Natural killer cell (primary cell): ENCODE results near the gene CLDN25. TPM values are rescaled to one million over a fixed set of nuclear protein-coding genes. Genes with fewer than 3 reads are reported as not detected.

Experiments
- ATAC-seq, 3 donors: fragments of 150-1000 bp in 2 of 3; fragments of 200-7000 bp in 1 of 3; cut with Tn5 transposase; 1 replicate in 1 of 3; 2 replicates in 2 of 3; pipeline ENCODE4 v1.10.0; 2021; ENCODE audit warnings: mild to moderate bottlenecking in 2 of 3, moderate library complexity in 2 of 3
- DNase-seq, 2 donors: peaks; one replicate each; pipeline versions ENCODE4 v3.0.0 to v3.0.0-alpha.2; 2013 to 2021; ENCODE audit warnings: mixed read lengths in 1 of 2
- H3K27ac ChIP-seq: one replicate; pipeline ENCODE4 v1.5.1; 2013; ENCODE audit warnings: mild to moderate bottlenecking, low read length
- H3K27me3 ChIP-seq: one replicate; pipeline ENCODE4 v1.6.1; 2013; ENCODE audit warnings: low read length; ENCODE audit not compliant: control insufficient read depth, insufficient read depth
- H3K36me3 ChIP-seq: one replicate; pipeline ENCODE4 v1.6.1; 2013; ENCODE audit warnings: low read length; ENCODE audit not compliant: control insufficient read depth, insufficient read depth
- H3K4me1 ChIP-seq: one replicate; pipeline ENCODE4 v1.6.1; 2013; ENCODE audit warnings: low read length; ENCODE audit not compliant: control insufficient read depth, insufficient read depth
- H3K4me3 ChIP-seq: one replicate; pipeline ENCODE4 v1.5.1; 2013; ENCODE audit warnings: low read length
- H3K9me3 ChIP-seq: one replicate; pipeline ENCODE4 v1.6.1; 2013; ENCODE audit warnings: low read length; ENCODE audit not compliant: control insufficient read depth, insufficient read depth
- H3K27ac Mint-ChIP-seq, 2 donors: one replicate each; pipeline ENCODE4 v1.8.0; 2022; ENCODE audit warnings: mild to moderate bottlenecking in 2 of 2, mixed read lengths in 2 of 2, moderate library complexity in 1 of 2
- H3K27me3 Mint-ChIP-seq, 2 donors: one replicate each; pipeline ENCODE4 v1.8.0; 2022; ENCODE audit warnings: low read depth in 2 of 2, mixed read lengths in 2 of 2
- H3K36me3 Mint-ChIP-seq: one replicate; pipeline ENCODE4 v1.8.0; 2022; ENCODE audit warnings: mixed read lengths
- H3K4me1 Mint-ChIP-seq, 2 donors: one replicate each; pipeline ENCODE4 v1.8.0; 2022; ENCODE audit warnings: mixed read lengths in 2 of 2
- H3K4me3 Mint-ChIP-seq: one replicate; pipeline ENCODE4 v1.8.0; 2022; ENCODE audit warnings: mild to moderate bottlenecking, moderate library complexity, mixed read lengths
- H3K9me3 Mint-ChIP-seq, 2 donors: one replicate each; pipeline ENCODE4 v1.8.0; 2022; ENCODE audit warnings: mixed read lengths in 2 of 2
- CTCF ChIP-seq: fragments of 200-600 bp; IDR thresholded peaks from one replicate; pipeline ENCODE4 v1.8.0; 2022; ENCODE audit warnings: antibody characterized with exemption
- WGBS: methylation state at CpG from one replicate; pipeline ENCODE4 v1.1.7; 2013; ENCODE audit warnings: missing lambda C conversion rate; ENCODE audit not compliant: insufficient coverage; 5-methylcytosine and 5-hydroxymethylcytosine counted together
- intact Hi-C: fragments of 100-400 bp; cut with micrococcal nuclease; formaldehyde crosslinking; loops from one replicate; pipeline ENCODE4 v1.14.2; 2022
- total RNA-seq, 4 donors: library from RNA; stranded (reverse); fragments of 120-200 nt in 1 of 4; gene quantifications; one replicate each; pipeline versions ENCODE4 v1.2.3 to v1.2.4, GENCODE V29; 2013 to 2022

CLDN25 gene
- total RNA-seq, 3 donors from 2014 or later (not counting 1 experiment from before 2014, with no cell fraction given), result not detected

DNA sequence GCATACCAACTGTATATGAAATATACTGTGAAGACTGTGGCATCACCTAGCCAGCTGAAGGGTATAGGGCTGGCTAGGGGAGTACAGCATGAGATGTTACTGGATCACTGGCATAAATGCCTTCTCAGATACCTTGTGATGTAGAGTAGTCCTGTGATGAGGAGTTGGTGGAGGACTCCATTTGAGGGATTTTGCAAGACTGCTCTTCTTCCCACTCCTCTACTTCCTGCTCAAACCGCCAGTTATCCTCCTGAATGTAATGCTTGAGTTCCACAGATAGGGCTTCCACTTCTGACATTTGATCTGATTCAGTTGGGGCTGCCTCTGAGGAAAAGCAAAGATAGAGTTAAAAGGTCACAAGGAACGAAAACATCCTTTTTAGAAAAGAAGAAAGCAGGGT is 29.3 kb downstream of the CLDN25 start:
- Histone ChIP-seq H3K36me3 (peaks cover 81% of the 10 kb centered on the region), H3K4me1 (no peaks in the 10 kb centered on the region), H3K9me3 (no peaks in the 10 kb centered on the region), H3K4me3 (no peak overlapping the region), H3K27me3 (no peaks in the 10 kb centered on the region), H3K27ac (no peak overlapping the region)
- intact Hi-C loops, result no loop called here
- DNase-seq, result no peak
- no peaks in the 10 kb centered on the region for H3K27me3 Mint-ChIP-seq
- H3K4me3 Mint-ChIP-seq, result no peak overlapping the region
- no peak for ATAC-seq
- no peaks in the 10 kb centered on the region for H3K9me3 Mint-ChIP-seq
- H3K27ac Mint-ChIP-seq, result no peak overlapping the region
- 100% methylated on average over 1 of the region's 2 CpGs for WGBS
- peaks cover 21% of the 10 kb centered on the region for H3K36me3 Mint-ChIP-seq
- no peaks in the 10 kb centered on the region for H3K4me1 Mint-ChIP-seq
- TF ChIP-seq CTCF, result no peak

DNA sequence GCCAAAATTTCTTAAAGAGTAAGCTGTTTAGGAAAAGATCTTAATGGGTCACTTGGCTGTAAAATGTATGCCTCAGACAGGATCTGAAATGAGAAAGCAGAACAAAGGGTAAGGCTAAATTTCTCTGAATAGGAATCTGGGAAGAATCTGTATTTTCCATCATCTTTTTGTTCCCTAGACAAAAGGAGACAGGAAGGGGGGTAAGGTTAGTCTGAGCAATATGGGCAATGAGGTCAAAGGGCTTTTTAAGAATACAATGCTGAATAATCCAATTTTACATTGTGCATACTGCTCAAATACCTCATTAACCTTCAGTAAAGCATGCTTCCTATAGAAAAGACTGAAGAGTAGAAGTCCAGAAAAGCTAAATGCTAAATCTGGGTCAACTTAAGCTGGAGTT is 34.6 kb downstream of the CLDN25 start:
- intact Hi-C loops, result no loop called here
- TF ChIP-seq CTCF, result no peak
- H3K36me3 ChIP-seq, result peaks cover 69% of the 10 kb centered on the region

DNA sequence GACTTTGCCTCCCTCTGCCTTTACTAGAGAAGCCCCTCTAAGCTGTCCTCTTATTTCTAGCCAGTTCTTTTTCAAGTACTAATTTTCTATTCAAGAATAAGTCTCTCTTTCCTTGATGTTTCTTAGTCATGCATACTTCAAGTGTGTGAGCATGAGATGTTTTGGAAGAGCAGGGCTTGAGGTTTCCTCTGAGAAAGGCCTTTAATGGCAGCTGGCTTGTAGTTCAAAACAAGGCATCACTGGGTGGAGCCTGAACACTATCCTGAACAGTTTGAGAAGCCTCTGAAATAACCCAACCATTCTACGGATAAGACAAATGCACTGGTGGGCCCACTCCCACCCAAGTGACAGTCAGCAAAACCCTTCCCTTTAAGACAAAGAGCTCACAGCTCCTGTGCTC is 37.6 kb downstream of the CLDN25 start:
- no peak overlapping the region for H3K27ac ChIP-seq
- DNase-seq (no peak), ATAC-seq (no peak)
- H3K4me1 Mint-ChIP-seq, result no peaks in the 10 kb centered on the region
- WGBS, result 93% methylated on average over 1 of the region's 1 CpG
- peak overlapping the region in 1 of 2 donors; percentile 62 for H3K27ac Mint-ChIP-seq
- no peaks in the 10 kb centered on the region for H3K4me1 ChIP-seq
- H3K9me3 Mint-ChIP-seq, result no peaks in the 10 kb centered on the region
- H3K27me3 Mint-ChIP-seq, result no peaks in the 10 kb centered on the region
- no peaks in the 10 kb centered on the region for H3K27me3 ChIP-seq
- peaks cover 9% of the 10 kb centered on the region for H3K36me3 Mint-ChIP-seq
- no peak overlapping the region for H3K4me3 Mint-ChIP-seq
- intact Hi-C loops, result no loop called here
- no peak for TF ChIP-seq CTCF
- no peaks in the 10 kb centered on the region for H3K9me3 ChIP-seq
- H3K36me3 ChIP-seq, result peaks cover 67% of the 10 kb centered on the region
- H3K4me3 ChIP-seq, result no peak overlapping the region

More for the DNA sequence above, 34.6 kb downstream of the CLDN25 start:
- no peak overlapping the region for H3K27ac ChIP-seq
- no peak overlapping the region for H3K4me3 ChIP-seq
- no peaks in the 10 kb centered on the region for H3K4me1 ChIP-seq
- peaks cover 13% of the 10 kb centered on the region for H3K36me3 Mint-ChIP-seq
- no peaks in the 10 kb centered on the region for H3K4me1 Mint-ChIP-seq
- no peaks in the 10 kb centered on the region for H3K27me3 ChIP-seq
- no peaks in the 10 kb centered on the region for H3K9me3 Mint-ChIP-seq
- H3K27me3 Mint-ChIP-seq, result no peaks in the 10 kb centered on the region
- H3K9me3 ChIP-seq, result no peaks in the 10 kb centered on the region
- H3K4me3 Mint-ChIP-seq, result no peak overlapping the region
- ATAC-seq, result no peak
- DNase-seq, result no peak
- H3K27ac Mint-ChIP-seq, result peak overlapping the region; percentile 46 to 52

DNA sequence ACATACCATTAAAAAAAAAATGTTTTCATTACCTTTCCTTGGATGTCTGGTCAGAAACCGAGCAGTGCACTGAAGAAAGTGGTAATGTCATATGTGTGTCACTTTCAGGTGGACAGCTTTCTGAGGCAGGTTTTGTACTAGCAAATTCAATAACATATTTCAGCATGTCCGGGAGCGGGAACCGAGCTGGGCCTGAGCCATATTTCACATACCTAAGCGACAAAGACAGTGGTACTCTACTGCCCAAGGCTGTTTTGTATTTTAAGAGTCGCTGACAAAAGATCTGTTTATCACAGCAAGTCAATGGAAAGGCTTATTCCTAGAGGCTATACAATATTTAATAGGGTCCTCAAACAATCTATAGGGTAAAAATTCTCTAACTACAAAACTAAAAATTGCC is 38.0 kb downstream of the CLDN25 start:
- 99% methylated on average over 6 of the region's 6 CpGs for WGBS
- H3K36me3 Mint-ChIP-seq, result peaks cover 13% of the 10 kb centered on the region
- H3K36me3 ChIP-seq, result peaks cover 65% of the 10 kb centered on the region

More for the DNA sequence above, 38.0 kb downstream of the CLDN25 start:
- intact Hi-C loops, result no loop called here
- no peaks in the 10 kb centered on the region for H3K27me3 ChIP-seq
- DNase-seq (no peak), ATAC-seq (no peak)
- H3K4me1 ChIP-seq, result no peaks in the 10 kb centered on the region
- no peaks in the 10 kb centered on the region for H3K9me3 ChIP-seq
- Mint-ChIP-seq H3K4me1 (no peaks in the 10 kb centered on the region), H3K27me3 (no peaks in the 10 kb centered on the region), H3K9me3 (no peaks in the 10 kb centered on the region), H3K4me3 (no peak overlapping the region), H3K27ac (peak overlapping the region in 1 of 2 donors; percentile 62)
- H3K4me3 ChIP-seq, result no peak overlapping the region
- no peak overlapping the region for H3K27ac ChIP-seq
- TF ChIP-seq CTCF, result no peak
